CD4-positive, alpha-beta T cell (primary cell): ENCODE results near the gene CYFIP1. TPM values are rescaled to one million over a fixed set of nuclear protein-coding genes. Genes with fewer than 3 reads are reported as not detected.

Experiments
- ATAC-seq: fragments of 200-7000 bp; cut with Tn5 transposase; one replicate; pipeline ENCODE4 v1.10.0; 2022; ENCODE audit warnings: mild to moderate bottlenecking; ENCODE audit not compliant: poor library complexity
- CTCF ChIA-PET: fragments of 350-600 bp; sonication (Branson Sonifier 250); formaldehyde crosslinking; loops from one replicate; lab custom pipeline; 2021; ENCODE audit warnings: antibody characterized with exemption, inconsistent platforms; lab: Charles Lee
- POLR2A ChIA-PET: fragments of 350-600 bp; sonication (Branson Sonifier 250); formaldehyde crosslinking; loops from one replicate; lab custom pipeline; 2021; ENCODE audit warnings: antibody characterized with exemption, inconsistent platforms; lab: Charles Lee
- DNase-seq, 14 experiments: peaks; one replicate each; pipeline ENCODE4 v3.0.0-alpha.2; 2013 to 2020; ENCODE audit warnings: mixed read lengths in 2 of 14
- H3K27ac ChIP-seq, 2 donors: one replicate each; pipeline versions ENCODE4 v1.5.1 to v1.7.0; 2013; ENCODE audit warnings: low read length in 2 of 2, low read depth in 1 of 2, mild to moderate bottlenecking in 1 of 2
- H3K27me3 ChIP-seq, 2 experiments: 1 replicate in 1 of 2; 2 replicates in 1 of 2; pipeline versions ENCODE4 v1.6.1 to v1.7.0; 2013; ENCODE audit warnings: low read length in 2 of 2, control low read depth in 1 of 2, mild to moderate bottlenecking in 1 of 2, moderate library complexity in 1 of 2; ENCODE audit not compliant: insufficient read depth in 2 of 2, control insufficient read depth in 1 of 2
- H3K36me3 ChIP-seq: one replicate; pipeline ENCODE4 v1.6.1; 2013; ENCODE audit warnings: low read length, control low read depth; ENCODE audit not compliant: insufficient read depth
- H3K4me1 ChIP-seq: one replicate; pipeline ENCODE4 v1.6.1; 2013; ENCODE audit warnings: low read length, control low read depth; ENCODE audit not compliant: insufficient read depth
- H3K4me3 ChIP-seq: one replicate; pipeline ENCODE4 v1.5.1; 2013; ENCODE audit warnings: mild to moderate bottlenecking, low read length, moderate library complexity
- H3K9me3 ChIP-seq, 2 experiments: 1 replicate in 1 of 2; 2 replicates in 1 of 2; pipeline versions ENCODE4 v1.6.1 to v1.7.0; 2013; ENCODE audit warnings: low read length in 2 of 2, mild to moderate bottlenecking in 2 of 2, control low read depth in 1 of 2, moderate library complexity in 1 of 2; ENCODE audit not compliant: control insufficient read depth in 1 of 2, insufficient read depth in 1 of 2
- H3K27ac Mint-ChIP-seq: one replicate; pipeline ENCODE4 v1.8.0; 2020; ENCODE audit warnings: mixed read lengths
- H3K27me3 Mint-ChIP-seq: one replicate; pipeline ENCODE4 v1.8.0; 2021; ENCODE audit warnings: mixed read lengths
- H3K36me3 Mint-ChIP-seq: one replicate; pipeline ENCODE4 v1.8.0; 2021; ENCODE audit warnings: low read depth, mixed read lengths
- H3K4me1 Mint-ChIP-seq: one replicate; pipeline ENCODE4 v1.8.0; 2021; ENCODE audit warnings: low read depth, mixed read lengths
- H3K4me3 Mint-ChIP-seq: one replicate; pipeline ENCODE4 v1.8.0; 2020; ENCODE audit warnings: mild to moderate bottlenecking, mixed read lengths
- H3K9me3 Mint-ChIP-seq: one replicate; pipeline ENCODE4 v1.8.0; 2020; ENCODE audit warnings: mixed read lengths
- CTCF ChIP-seq: fragments of 200-600 bp; IDR thresholded peaks from one replicate; pipeline ENCODE4 v1.8.0; 2022; ENCODE audit warnings: antibody characterized with exemption, mild to moderate bottlenecking
- intact Hi-C, 2 experiments: fragments of 100-400 bp; cut with DNase I in 1 of 2; cut with micrococcal nuclease in 1 of 2; formaldehyde crosslinking; loops; one replicate each; pipeline versions ENCODE4 v1.15.1 to v1.9.0; 2023 to 2025; cut with DNase I, micrococcal nuclease
- total RNA-seq, 174 experiments: library from RNA in 2 of 174; stranded (reverse) in 2 of 174; gene quantifications; one replicate each; pipeline ENCODE4 v1.2.3 and lab custom pipeline; 2021 to 2026

The CYFIP1 gene
- total RNA-seq, 2 experiments from 2014 or later: 3.2 to 4.4 TPM

GRCh38 chr15:22936577-22937472, 43.3 kb downstream of the CYFIP1 start:
- TF ChIP-seq CTCF: no peak
- intact Hi-C loops: no loop called here
- H3K4me3 Mint-ChIP-seq: no peak overlapping the region
- POLR2A ChIA-PET: no interaction called here
- H3K36me3 Mint-ChIP-seq: no peaks in the 10 kb centered on the region
- DNase-seq (no peak), ATAC-seq (no peak)
- no peaks in the 10 kb centered on the region for H3K4me1 Mint-ChIP-seq
- no peak overlapping the region for H3K27ac ChIP-seq
- no peaks in the 10 kb centered on the region for H3K27me3 Mint-ChIP-seq
- CTCF ChIA-PET: no interaction called here
- no peaks in the 10 kb centered on the region for H3K36me3 ChIP-seq
- H3K9me3 ChIP-seq: no peaks in the 10 kb centered on the region
- H3K9me3 Mint-ChIP-seq: no peaks in the 10 kb centered on the region
- no peaks in the 10 kb centered on the region for H3K4me1 ChIP-seq
- no peaks in the 10 kb centered on the region for H3K27me3 ChIP-seq
- no peak overlapping the region for H3K4me3 ChIP-seq
- H3K27ac Mint-ChIP-seq: no peak overlapping the region

- POLR2A ChIA-PET: no interaction called here
- CTCF ChIA-PET: interaction anchor here (0.6 kb wide), 1 partner anchor 20 kb away, joined by 3 read pairs; no protein-coding TSS in a partner anchor
- H3K4me3 Mint-ChIP-seq: no peak overlapping the region
- no peak overlapping the region for H3K4me3 ChIP-seq
- no peaks in the 10 kb centered on the region for H3K9me3 Mint-ChIP-seq
- H3K36me3 Mint-ChIP-seq: no peaks in the 10 kb centered on the region
- intact Hi-C loops: no loop called here
- no peak overlapping the region for H3K27ac Mint-ChIP-seq
- ATAC-seq (no peak), DNase-seq (no peak)
- no peaks in the 10 kb centered on the region for H3K9me3 ChIP-seq
- H3K4me1 ChIP-seq: no peaks in the 10 kb centered on the region
- H3K36me3 ChIP-seq: no peaks in the 10 kb centered on the region
- H3K27me3 Mint-ChIP-seq: no peaks in the 10 kb centered on the region
- no peak overlapping the region for H3K27ac ChIP-seq
- no peaks in the 10 kb centered on the region for H3K27me3 ChIP-seq
- TF ChIP-seq CTCF: no peak
- H3K4me1 Mint-ChIP-seq: no peaks in the 10 kb centered on the region
These were observed 46.5 kb downstream of the CYFIP1 start for GRCh38 chr15:22933641-22934061.

GRCh38 chr15:22931784-22932536, 48.2 kb downstream of the CYFIP1 start:
- Histone ChIP-seq H3K9me3 (no peaks in the 10 kb centered on the region), H3K27ac (no peak overlapping the region), H3K4me3 (no peak overlapping the region), H3K27me3 (no peaks in the 10 kb centered on the region), H3K4me1 (no peaks in the 10 kb centered on the region), H3K36me3 (no peaks in the 10 kb centered on the region)
- ATAC-seq (no peak), DNase-seq (no peak)
- CTCF ChIA-PET: no interaction called here
- H3K36me3 Mint-ChIP-seq: no peaks in the 10 kb centered on the region
- no peaks in the 10 kb centered on the region for H3K9me3 Mint-ChIP-seq
- POLR2A ChIA-PET: interaction anchor here (0.6 kb wide), 1 partner anchor 26 kb away, joined by 3 read pairs; no protein-coding TSS in a partner anchor
- intact Hi-C loops: no loop called here
- no peaks in the 10 kb centered on the region for H3K4me1 Mint-ChIP-seq
- no peak for TF ChIP-seq CTCF
- H3K4me3 Mint-ChIP-seq: no peak overlapping the region
- H3K27ac Mint-ChIP-seq: no peak overlapping the region
- H3K27me3 Mint-ChIP-seq: no peaks in the 10 kb centered on the region
